ENCODE measurements around the gene LRRC72. TPM values are rescaled to one million over a fixed set of nuclear protein-coding genes. Genes with fewer than 3 reads are reported as not detected.
"Not testable (repeated sequence)": the region's sequence is repeated elsewhere in the genome, so short reads cannot be mapped to it uniquely, and the experiment has no call there.

The LRRC72 gene
- total RNA-seq, 4 donors from 2014 or later, result not detected

DNA sequence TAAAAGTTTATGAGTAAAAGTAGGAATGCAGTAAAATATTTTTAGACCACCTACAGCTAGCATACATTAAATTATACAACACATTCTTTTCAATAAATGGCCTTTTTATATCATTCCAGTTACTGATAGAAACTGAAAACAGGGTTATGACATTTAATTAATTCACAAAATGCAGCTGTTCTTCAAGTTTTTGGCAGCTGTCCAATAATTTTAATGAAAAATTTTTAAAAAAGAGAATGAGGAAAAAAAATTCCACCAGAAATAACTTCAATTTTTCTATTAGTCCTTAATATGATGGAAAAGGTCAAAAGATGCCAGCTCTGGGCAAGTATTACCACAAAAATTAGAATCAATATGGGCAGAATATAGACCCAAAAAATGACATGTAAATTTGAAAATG, 11.9 kb upstream of the LRRC72 start:
- in situ Hi-C loops (cut with MboI; ENCODE audit: low pct_ligation_motif_present in 1 of 4, low pct_unique_long_range_greater_than_20kb in 1 of 4, low sequenced_read_pairs in 3 of 4), result no loop called here
- TF ChIP-seq POLR2A (IDR thresholded peaks at IDR 0.05) (no peak), CTCF (IDR thresholded peaks at IDR 0.05) (no peak)

GRCh38 chr7:16515785-16516685, 10.6 kb upstream of the LRRC72 start:
- WGBS, 2 donors (ENCODE audit: low coverage in 1 of 2), result 92 to 94% methylated on average over 2 of the region's 2 CpGs
- no peak overlapping the region for H3K27ac ChIP-seq
- in situ Hi-C loops (cut with MboI; ENCODE audit: low pct_ligation_motif_present in 1 of 4, low pct_unique_long_range_greater_than_20kb in 1 of 4, low sequenced_read_pairs in 3 of 4), result no loop called here
- DNase-seq, result no peak
- H3K4me1 ChIP-seq, result no peaks in the 10 kb centered on the region
- H3K27me3 ChIP-seq, result no peaks in the 10 kb centered on the region
- no peaks in the 10 kb centered on the region for H3K36me3 ChIP-seq
- TF ChIP-seq POLR2AphosphoS5 (IDR thresholded peaks at IDR 0.05) (no peak), POLR2A (IDR thresholded peaks at IDR 0.05) (no peak), EP300 (IDR thresholded peaks at IDR 0.05; ENCODE audit: low read depth) (no peak), CTCF (IDR thresholded peaks at IDR 0.05) (no peak)
- no peaks in the 10 kb centered on the region for H3K9me3 ChIP-seq
- intact Hi-C loops (cut with DNase I; ENCODE audit: low total_unique reads), result no loop called here
- no peak overlapping the region for H3K4me3 ChIP-seq

More for the DNA sequence above, 11.9 kb upstream of the LRRC72 start:
- Histone ChIP-seq H3K36me3 (no peaks in the 10 kb centered on the region), H3K27me3 (no peaks in the 10 kb centered on the region), H3K27ac (no peak overlapping the region), H3K9me3 (no peaks in the 10 kb centered on the region), H3K4me1 (no peaks in the 10 kb centered on the region), H3K4me3 (no peak overlapping the region)
- intact Hi-C loops (cut with DNase I; ENCODE audit: low total_unique reads), result no loop called here
- DNase-seq, result no peak

GRCh38 chr7:16519985-16520384, 6.6 kb upstream of the LRRC72 start:
- H3K27me3 ChIP-seq; H3K4me3 ChIP-seq; H3K4me1 ChIP-seq; H3K36me3 ChIP-seq; H3K9me3 ChIP-seq; DNase-seq; H3K27ac ChIP-seq; in situ Hi-C loops (cut with MboI; ENCODE audit: low pct_ligation_motif_present in 1 of 4, low pct_unique_long_range_greater_than_20kb in 1 of 4, low sequenced_read_pairs in 3 of 4); intact Hi-C loops (cut with DNase I; ENCODE audit: low total_unique reads): not testable (repeated sequence)
- 88 to 94% methylated on average over 2 of the region's 2 CpGs for WGBS, 2 donors (ENCODE audit: low coverage in 1 of 2)

DNA sequence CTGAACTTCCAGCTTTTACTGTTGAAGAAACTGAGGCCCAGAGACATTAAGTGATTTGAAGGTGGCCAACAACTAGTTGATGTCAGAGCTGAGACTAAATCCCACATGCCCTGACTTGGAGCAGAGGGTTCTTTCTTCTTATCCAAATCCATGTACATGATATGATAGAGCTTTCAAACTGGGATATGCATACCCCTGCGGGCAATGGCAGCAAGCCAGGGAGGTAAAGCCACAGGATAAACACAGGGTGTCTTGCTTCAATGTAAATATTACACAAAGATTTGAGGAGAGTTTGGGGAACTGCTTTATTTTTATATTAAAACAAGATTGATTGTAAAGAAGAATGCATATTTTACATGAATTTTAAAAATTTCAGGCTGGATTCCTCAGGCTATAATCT, 2.3 kb upstream of the LRRC72 start:
- no peak for TF ChIP-seq POLR2AphosphoS5 (IDR thresholded peaks at IDR 0.05)
- no peak for TF ChIP-seq POLR2A (IDR thresholded peaks at IDR 0.05)
- TF ChIP-seq CTCF (IDR thresholded peaks at IDR 0.05), result no peak
- TF ChIP-seq EP300 (IDR thresholded peaks at IDR 0.05; ENCODE audit: low read depth), result no peak
- no peaks in the 10 kb centered on the region for H3K36me3 ChIP-seq
- in situ Hi-C loops (cut with MboI; ENCODE audit: low pct_ligation_motif_present in 1 of 4, low pct_unique_long_range_greater_than_20kb in 1 of 4, low sequenced_read_pairs in 3 of 4) (no loop called here), intact Hi-C loops (cut with DNase I; ENCODE audit: low total_unique reads) (no loop called here)
- WGBS, 2 donors (ENCODE audit: low coverage in 1 of 2), result 39 to 50% methylated on average over 1 of the region's 1 CpG
- no peaks in the 10 kb centered on the region for H3K27me3 ChIP-seq
- H3K4me1 ChIP-seq, result no peaks in the 10 kb centered on the region
- no peak for DNase-seq
- H3K27ac ChIP-seq, result no peak overlapping the region
- H3K4me3 ChIP-seq, result no peak overlapping the region
- H3K9me3 ChIP-seq, result no peaks in the 10 kb centered on the region

DNA sequence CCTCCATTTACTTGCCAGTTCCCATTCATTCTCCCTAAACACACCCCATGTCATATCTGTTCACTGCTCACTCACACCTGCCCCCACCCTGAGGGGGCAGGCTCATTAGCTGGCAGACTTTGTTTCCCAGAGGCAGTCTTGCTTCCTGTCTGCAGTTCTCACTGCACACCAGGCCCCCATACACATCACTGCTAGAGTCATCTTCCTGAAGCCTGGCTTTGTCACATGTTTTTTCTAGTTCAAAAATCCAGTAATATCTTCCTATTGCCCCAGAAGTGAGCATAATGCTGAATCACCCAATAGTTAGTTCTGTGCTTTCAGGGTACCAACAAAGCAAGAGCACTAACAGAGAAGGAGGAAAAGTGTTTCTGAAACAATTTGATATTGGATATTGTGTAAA, 1.9 kb downstream of the LRRC72 start:
- H3K27ac ChIP-seq, result no peak overlapping the region

More for the DNA sequence above, 1.9 kb downstream of the LRRC72 start:
- in situ Hi-C loops (cut with MboI; ENCODE audit: low pct_ligation_motif_present in 1 of 4, low pct_unique_long_range_greater_than_20kb in 1 of 4, low sequenced_read_pairs in 3 of 4), result no loop called here
- Histone ChIP-seq H3K36me3 (no peaks in the 10 kb centered on the region), H3K4me1 (no peaks in the 10 kb centered on the region), H3K9me3 (no peaks in the 10 kb centered on the region), H3K27me3 (no peaks in the 10 kb centered on the region), H3K4me3 (no peak overlapping the region)
- TF ChIP-seq POLR2AphosphoS5 (IDR thresholded peaks at IDR 0.05) (no peak), EP300 (IDR thresholded peaks at IDR 0.05; ENCODE audit: low read depth) (no peak), POLR2A (IDR thresholded peaks at IDR 0.05) (no peak), CTCF (IDR thresholded peaks at IDR 0.05) (no peak)
- no peak for DNase-seq
- intact Hi-C loops (cut with DNase I; ENCODE audit: low total_unique reads), result no loop called here

All from transverse colon (tissue), 4 donors.